Measurements from ENCODE around the gene ZNF628.

GRCh38 chr19:55502197-55502952 lies 26.0 kb downstream of the ZNF628 start:
- TF ChIP-seq CTCF (IDR thresholded peaks at IDR 0.05) (no peak), ZFX (IDR thresholded peaks at IDR 0.05; ENCODE audit: borderline replicate concordance) (no peak)

Measured in 22Rv1 (cell line).